GM03348 (cell line): ENCODE measurements around the gene SAP30L.

Source experiments
- DNase-seq: peaks from one replicate; pipeline ENCODE4 v3.0.0; 2012; ENCODE audit warnings: low spot score

SAP30L gene

DNA sequence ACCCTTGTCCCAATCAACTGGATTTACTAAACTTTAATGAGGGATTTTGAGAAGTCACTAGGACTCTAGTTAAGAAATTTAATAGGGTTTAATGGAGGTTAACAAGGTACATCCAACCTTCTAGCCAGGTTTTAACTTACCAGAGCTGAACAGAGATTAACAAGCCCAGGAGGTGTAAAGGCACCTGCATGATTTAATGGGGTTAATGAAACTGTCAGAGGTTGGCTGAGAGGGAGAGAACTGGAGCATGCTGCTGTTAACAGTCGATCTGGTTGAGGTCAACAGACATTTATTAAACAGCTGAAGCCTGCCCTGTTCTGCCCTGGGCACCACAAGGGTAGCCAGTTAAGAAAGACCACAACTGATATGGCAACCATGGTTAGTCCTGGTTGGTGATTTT lies 18.6 kb downstream of the SAP30L start:
- no peak for DNase-seq

GRCh38 chr5:154465169-154465568 lies 19.4 kb downstream of the SAP30L start:
- peak; percentile 51 for DNase-seq

- no peak for DNase-seq
These were observed 20.4 kb downstream of the SAP30L start for GRCh38 chr5:154466147-154466546.

GRCh38 chr5:154466671-154467070 lies 20.9 kb downstream of the SAP30L start:
- no peak for DNase-seq

DNA sequence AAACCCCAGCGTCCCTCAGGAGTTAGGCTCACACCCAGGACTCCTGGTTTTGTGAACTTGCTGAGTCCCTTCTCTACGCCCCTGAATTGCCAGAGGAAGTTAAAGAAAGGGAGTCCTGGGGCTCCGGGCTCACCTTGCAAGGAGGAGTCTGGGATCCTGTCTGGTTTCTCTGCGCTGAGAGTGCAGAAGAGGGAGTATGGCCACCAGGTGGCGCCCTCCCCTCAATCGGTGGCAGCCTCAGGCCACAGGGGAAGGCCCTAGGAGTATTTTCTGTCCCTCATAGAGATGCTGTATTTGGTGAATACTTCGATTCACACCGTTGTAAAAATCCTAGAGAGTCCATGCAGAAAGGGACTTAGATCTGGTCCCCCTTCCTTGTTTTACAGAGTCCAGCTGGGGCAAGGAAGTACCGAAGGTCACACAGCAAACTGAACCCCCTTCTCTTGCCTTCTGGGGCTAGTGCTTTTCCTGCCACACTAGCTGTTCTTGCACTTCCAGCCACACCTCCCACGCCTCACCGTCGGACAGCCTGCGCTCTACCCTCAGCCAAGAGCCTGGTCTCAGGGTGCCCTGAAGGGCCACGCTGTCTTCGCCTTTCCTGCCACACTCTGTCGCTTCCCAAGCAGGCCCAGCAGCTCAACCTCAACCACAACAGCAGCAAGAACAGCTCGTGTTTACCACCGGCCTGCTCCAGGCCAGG lies 22.0 kb downstream of the SAP30L start:
- peak; percentile 92 for DNase-seq

- no peak for DNase-seq
These were observed 24.3 kb downstream of the SAP30L start for GRCh38 chr5:154470137-154470536.

GRCh38 chr5:154470947-154471870 lies 25.4 kb downstream of the SAP30L start:
- DNase-seq, result no peak

- DNase-seq, result no peak
These were observed 27.2 kb downstream of the SAP30L start for GRCh38 chr5:154472871-154473580.

- no peak for DNase-seq
These were observed 27.9 kb downstream of the SAP30L start for GRCh38 chr5:154473581-154474283.

GRCh38 chr5:154474396-154475334 lies 28.9 kb downstream of the SAP30L start:
- no peak for DNase-seq

DNA sequence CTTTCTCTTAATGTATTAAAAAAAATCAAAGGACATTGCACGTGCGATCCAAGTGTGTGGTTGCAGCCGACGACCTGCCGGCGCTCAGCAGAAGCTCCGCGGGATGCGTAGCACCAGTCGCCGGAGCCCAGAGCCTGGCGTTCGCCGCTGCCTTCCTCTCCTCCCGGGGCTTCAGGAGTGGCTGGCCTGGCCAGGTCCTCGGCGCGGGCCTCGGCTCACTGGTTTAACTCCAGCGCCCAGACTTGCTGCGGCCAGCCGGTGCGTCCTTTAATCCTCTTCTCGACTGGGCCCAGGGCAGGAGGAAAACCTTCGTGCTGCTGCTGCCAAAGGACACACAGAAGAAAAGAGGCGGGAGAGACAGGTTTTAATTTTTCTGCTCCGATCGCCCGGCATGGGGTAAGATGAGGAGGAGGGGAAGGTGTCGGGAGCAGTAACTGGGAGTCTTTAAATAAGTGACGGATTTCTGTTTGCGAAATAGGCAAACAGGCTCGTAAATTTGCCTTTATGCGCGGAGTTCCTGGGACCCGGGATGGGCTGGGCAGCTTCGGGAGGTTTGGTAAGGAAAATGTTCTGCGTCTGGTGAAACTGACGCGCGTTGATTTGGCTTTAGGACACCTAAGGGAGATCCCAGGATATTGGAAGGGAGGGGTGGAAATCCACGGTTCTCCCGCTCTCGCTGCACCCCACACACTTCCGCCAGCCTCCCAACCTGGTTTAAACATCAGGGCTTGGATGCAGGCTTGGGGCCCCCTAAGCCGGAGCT lies 30.0 kb downstream of the SAP30L start:
- no peak for DNase-seq

DNA sequence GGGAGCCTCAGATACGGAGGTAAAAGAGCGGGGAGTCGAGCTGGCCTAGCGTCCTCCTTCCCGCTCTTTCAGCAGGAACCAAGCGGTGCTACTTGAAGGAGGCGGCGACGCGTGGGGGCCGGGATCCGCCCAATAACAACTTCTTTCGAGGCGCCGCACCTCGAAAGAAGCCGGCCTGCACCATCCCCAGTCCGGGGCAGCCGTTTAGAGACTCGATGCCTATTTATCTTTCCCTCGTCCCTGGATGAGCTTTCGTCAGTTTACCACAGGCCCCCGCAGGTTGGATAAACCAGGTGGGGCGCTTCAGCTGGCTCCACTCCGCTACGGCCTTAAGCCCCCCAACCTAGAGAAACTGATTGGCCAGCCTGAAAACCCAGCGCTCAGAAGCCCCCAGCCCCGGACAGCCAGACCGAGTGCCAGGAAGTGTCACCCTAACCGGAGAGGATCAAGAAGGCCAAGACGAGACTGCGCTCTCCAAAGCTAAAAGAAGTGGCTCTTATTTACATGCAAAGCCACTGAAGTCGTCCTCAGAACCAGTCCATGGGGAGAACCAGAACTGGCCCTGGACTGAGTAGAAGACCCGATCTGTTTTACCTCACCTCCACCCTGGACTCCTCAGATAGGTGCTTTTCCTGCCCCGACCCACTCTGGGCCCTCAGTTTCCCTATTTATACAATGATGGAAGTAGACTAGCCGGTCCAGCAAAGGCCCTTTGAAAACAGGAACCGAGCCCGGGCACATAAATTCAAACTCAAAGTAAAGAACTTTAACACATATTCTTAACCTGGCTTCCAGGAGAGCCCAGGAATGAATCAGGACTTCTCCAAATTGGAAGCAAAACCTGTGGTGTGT lies 30.8 kb downstream of the SAP30L start:
- no peak for DNase-seq

GRCh38 chr5:154477382-154478223 lies 31.8 kb downstream of the SAP30L start:
- peak; percentile 63 for DNase-seq

- peak; percentile 66 for DNase-seq
These were observed 32.4 kb downstream of the SAP30L start, which contains the start of gene HAND1 for GRCh38 chr5:154478224-154478565. TSS of gene HAND1 (minus strand) at chr5:154478227. CDS start at chr5:154478008, 219 bp downstream.

DNA sequence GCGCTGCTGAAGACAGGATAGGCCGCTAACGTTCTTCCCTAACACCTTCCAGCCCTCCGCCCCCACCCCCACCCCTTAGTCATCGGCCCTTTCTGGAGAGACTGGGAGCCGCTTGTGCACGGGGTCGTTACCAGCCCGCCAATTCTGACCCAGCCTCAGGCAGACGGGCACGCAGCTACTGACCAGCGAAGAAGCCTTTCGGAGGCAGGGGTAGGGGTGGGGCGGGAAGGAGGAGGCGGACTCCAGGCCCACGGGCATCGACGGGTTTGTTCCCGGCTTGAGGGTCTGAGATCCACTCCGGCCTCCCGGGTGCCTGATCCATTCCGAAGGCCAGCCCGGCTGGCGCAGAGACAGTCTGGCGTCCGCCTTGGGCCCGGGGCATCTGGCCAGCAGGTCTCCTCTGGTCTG lies 33.0 kb downstream of the SAP30L start:
- DNase-seq, result no peak

GRCh38 chr5:154479160-154479943 lies 33.6 kb downstream of the SAP30L start:
- no peak for DNase-seq
